ENCODE data around the gene HPDL.
"Not testable (repeated sequence)": the region's sequence is repeated elsewhere in the genome, so short reads cannot be mapped to it uniquely, and the experiment has no call there.

The HPDL gene

GRCh38 chr1:45354838-45355237 lies 28.1 kb downstream of the HPDL start:
- no peak for DNase-seq

GRCh38 chr1:45355683-45356082 lies 29.0 kb downstream of the HPDL start:
- DNase-seq: no peak

GRCh38 chr1:45356186-45356585 lies 29.5 kb downstream of the HPDL start:
- no peak for DNase-seq

- peak; percentile 67 for DNase-seq
Observed at GRCh38 chr1:45359882-45360513, 33.3 kb downstream of the HPDL start.

GRCh38 chr1:45360981-45361380 lies 34.3 kb downstream of the HPDL start:
- not testable (repeated sequence) for DNase-seq

GRCh38 chr1:45364294-45364693 lies 37.6 kb downstream of the HPDL start:
- no peak for DNase-seq

- DNase-seq: no peak
Observed at GRCh38 chr1:45365051-45365450, 38.4 kb downstream of the HPDL start.

- DNase-seq: no peak
Observed at GRCh38 chr1:45370575-45370974, 43.9 kb downstream of the HPDL start.

GRCh38 chr1:45373573-45373972 lies 46.9 kb downstream of the HPDL start:
- DNase-seq: no peak

- no peak for DNase-seq
Observed at GRCh38 chr1:45375104-45376090, 48.7 kb downstream of the HPDL start.

GRCh38 chr1:45378184-45378583 lies 51.5 kb downstream of the HPDL start:
- no peak for DNase-seq

Measured in stimulated activated CD4-positive, alpha-beta T cell treated with anti-CD3 and anti-CD28 coated beads, Interleukin-15, amount 100 ng/mL, for 24 hours (primary cell).